GM13976 (cell line): ENCODE results near the gene RAB2B.

Experiments used
- DNase-seq: peaks from one replicate; pipeline ENCODE4 v3.0.0; 2012; ENCODE audit warnings: low spot score
- in situ Hi-C: fragments of 300-500 bp; cut with MboI; formaldehyde crosslinking; loops from one replicate; pipeline ENCODE4 v1.12.0; 2022; ENCODE audit warnings: low sequenced_read_pairs, mixed read lengths, inconsistent platforms; ENCODE audit not compliant: unreplicated experiment
- TF ChIP-seq, protein P1 (sequence below): IDR thresholded peaks from 2 replicates; pipeline ENCODE4 v1.5.1; 2012; ENCODE audit warnings: borderline replicate concordance, mild to moderate bottlenecking; ENCODE audit not compliant: insufficient read depth; ENCODE audit errors: extremely low read depth, missing control alignments, control extremely low read depth

Gene RAB2B

GRCh38 chr14:21486640-21487087 is 9.9 kb upstream of the RAB2B start:
- in situ Hi-C loops, result no loop called here
- TF ChIP-seq, protein P1, sequence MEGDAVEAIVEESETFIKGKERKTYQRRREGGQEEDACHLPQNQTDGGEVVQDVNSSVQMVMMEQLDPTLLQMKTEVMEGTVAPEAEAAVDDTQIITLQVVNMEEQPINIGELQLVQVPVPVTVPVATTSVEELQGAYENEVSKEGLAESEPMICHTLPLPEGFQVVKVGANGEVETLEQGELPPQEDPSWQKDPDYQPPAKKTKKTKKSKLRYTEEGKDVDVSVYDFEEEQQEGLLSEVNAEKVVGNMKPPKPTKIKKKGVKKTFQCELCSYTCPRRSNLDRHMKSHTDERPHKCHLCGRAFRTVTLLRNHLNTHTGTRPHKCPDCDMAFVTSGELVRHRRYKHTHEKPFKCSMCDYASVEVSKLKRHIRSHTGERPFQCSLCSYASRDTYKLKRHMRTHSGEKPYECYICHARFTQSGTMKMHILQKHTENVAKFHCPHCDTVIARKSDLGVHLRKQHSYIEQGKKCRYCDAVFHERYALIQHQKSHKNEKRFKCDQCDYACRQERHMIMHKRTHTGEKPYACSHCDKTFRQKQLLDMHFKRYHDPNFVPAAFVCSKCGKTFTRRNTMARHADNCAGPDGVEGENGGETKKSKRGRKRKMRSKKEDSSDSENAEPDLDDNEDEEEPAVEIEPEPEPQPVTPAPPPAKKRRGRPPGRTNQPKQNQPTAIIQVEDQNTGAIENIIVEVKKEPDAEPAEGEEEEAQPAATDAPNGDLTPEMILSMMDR, result no peak
- no peak for DNase-seq

DNA sequence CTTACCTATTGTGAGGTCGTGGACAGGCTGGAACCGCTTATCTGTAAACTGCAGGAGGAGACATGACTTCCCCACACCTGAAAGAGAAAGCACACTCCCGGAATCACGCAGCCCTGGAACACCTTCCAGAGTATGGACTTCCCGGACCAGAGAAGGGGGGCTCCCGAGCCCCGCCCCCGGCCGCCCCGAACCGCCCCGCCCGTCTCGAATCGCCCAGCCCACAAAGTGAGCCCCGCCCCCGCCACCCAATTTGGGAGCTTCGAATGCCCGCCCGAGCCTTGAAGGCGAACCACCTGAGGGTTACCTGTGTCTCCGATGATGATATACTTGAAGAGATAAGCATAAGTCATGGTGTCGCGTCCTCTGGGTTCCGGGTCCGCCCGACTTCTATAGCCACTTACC is 235 bp downstream of the RAB2B start:
- DNase-seq, result peak; percentile 77
- in situ Hi-C loops, result no loop called here
- TF ChIP-seq, protein P1, result no peak

DNA sequence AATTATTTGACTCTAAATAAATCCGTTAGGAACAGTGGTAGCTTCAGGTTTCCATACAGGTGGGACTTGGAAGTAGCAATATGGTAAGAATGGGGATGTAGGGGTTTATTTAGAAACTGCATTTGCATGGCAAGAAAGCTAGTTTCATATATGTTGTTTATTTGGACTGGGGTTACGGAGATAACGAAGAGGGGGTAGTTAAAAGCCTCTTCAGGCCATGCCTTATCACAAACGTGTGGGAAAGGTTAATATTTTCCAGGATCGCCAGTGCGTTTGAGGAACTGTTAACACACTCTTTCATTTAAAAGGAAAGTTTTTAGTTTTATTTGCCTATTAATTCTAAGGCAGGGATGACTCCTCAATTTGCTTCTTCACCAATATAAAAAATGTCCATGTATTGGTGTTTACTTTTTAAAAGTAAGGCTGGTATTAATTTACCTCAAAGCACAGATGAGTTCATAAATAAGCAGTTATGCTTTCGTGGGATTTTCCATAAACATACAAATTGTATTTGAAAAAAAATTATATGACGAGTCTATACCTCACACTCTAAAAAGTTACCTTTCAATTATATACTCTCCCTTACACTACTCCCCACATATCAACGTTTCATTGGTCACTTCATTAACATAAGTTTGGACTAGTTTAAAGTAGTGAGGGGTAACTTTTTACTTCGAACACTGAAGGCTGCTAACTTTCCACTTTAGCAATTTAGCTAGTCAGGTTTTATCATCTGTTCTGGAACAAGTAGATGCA is 814 bp downstream of the RAB2B start:
- no peak for DNase-seq
- TF ChIP-seq, protein P1, result no peak
- in situ Hi-C loops, result no loop called here

- DNase-seq, result no peak
- TF ChIP-seq, protein P1, result no peak
- in situ Hi-C loops, result no loop called here
Measured at GRCh38 chr14:21467616-21468015, 9.1 kb downstream of the RAB2B start.

DNA sequence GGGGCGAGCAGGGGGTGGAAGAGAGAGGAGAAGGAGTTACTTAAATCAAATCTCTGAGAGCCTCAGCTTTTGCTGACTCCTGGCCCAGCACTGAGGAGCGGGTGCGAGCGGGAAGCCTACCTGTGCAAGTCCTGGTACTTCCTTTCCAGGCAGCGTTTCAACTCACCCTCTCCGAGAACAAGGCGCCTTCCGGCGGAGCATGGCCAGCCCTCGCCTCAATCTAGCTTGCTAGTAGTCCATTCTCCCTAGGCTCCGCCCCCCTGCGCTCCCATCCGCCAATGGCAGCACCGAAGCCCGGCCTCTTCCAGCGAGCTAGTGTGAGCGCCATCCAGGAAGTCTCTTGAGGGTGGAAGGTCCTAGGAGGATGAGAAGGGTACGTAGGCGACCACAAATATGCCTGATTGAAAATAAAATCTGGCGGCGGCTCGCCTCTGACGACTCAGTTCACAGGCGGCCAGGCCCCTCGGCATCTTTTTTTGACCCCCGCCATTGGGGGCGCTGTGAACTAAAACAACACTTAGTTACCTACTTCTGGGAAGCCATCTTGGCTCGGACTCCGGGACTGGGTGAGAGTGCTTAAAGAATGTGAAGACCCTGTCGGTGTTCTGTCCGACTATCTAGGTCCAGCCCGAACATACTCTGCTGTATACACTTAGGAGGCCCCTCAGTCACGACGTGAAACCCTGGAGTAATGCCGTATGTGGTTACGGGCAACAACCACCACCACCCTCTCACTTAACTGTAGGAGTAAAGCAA is 20.7 kb downstream of the RAB2B start, which contains the start of gene CHD8:
Gene CHD8 (minus strand): TSS at position 212 of the 756 bp plus-strand sequence. CDS start 24,480 bp downstream, outside the sequence.
- DNase-seq, result peak; percentile 97
- in situ Hi-C loops, result no loop called here
- TF ChIP-seq, protein P1, result peak; percentile 64

GRCh38 chr14:21455592-21455911 is 21.2 kb downstream of the RAB2B start:
- TF ChIP-seq, protein P1, result no peak
- no peak for DNase-seq
- in situ Hi-C loops, result no loop called here
